SK-N-SH treated with all-trans-retinoic acid at 6 μM for 48 hours (cell line): Measurements from ENCODE around the gene CRABP1.

Source experiments
- ATAC-seq: fragments of 200-7000 bp; cut with Tn5 transposase; 3 replicates; pipeline ENCODE4 v1.9.1; 2020; ENCODE audit warnings: mild to moderate bottlenecking, moderate library complexity
- ARNTL ChIP-seq: fragments of 450-650 bp; formaldehyde crosslinking; IDR thresholded peaks from 2 replicates; pipeline ENCODE4 v1.5.0; 2020; ENCODE audit warnings: low read depth, mild to moderate bottlenecking, moderate library complexity, borderline replicate concordance
- BACH2 ChIP-seq: fragments of 250-450 bp; sonication (Bioruptor Pico); IDR thresholded peaks from 2 replicates; pipeline ENCODE4 v1.9.0; 2021; ENCODE audit warnings: mild to moderate bottlenecking, borderline replicate concordance
- CREB5 ChIP-seq: fragments of 250-450 bp; sonication (Bioruptor Pico); IDR thresholded peaks from 2 replicates; pipeline ENCODE4 v1.5.1; 2020; ENCODE audit warnings: low read depth, mild to moderate bottlenecking, moderate library complexity
- CSDC2 ChIP-seq: fragments of 250-450 bp; sonication (Bioruptor Pico); IDR thresholded peaks from 2 replicates; pipeline ENCODE4 v1.5.0; 2020; ENCODE audit warnings: mild to moderate bottlenecking, moderate library complexity
- ESRRG ChIP-seq: fragments of 250-450 bp; sonication (Bioruptor Pico); IDR thresholded peaks from 2 replicates; pipeline ENCODE4 v1.6.1; 2021; ENCODE audit warnings: mild to moderate bottlenecking
- ISL1 ChIP-seq: fragments of 250-450 bp; sonication (Bioruptor Pico); IDR thresholded peaks from 2 replicates; pipeline ENCODE4 v2.1.2; 2022; ENCODE audit warnings: mild to moderate bottlenecking, moderate library complexity
- OSR1 ChIP-seq: fragments of 250-450 bp; sonication (Bioruptor Pico); IDR thresholded peaks from 2 replicates; pipeline ENCODE4 v1.8.0; 2022; ENCODE audit warnings: moderate library complexity, mild to moderate bottlenecking, inconsistent platforms
- PATZ1 ChIP-seq: fragments of 250-450 bp; sonication (Bioruptor Pico); IDR thresholded peaks from 2 replicates; pipeline ENCODE4 v1.8.0; 2020; ENCODE audit warnings: mild to moderate bottlenecking, moderate library complexity, borderline replicate concordance
- POU6F1 ChIP-seq: fragments of 250-450 bp; sonication (Bioruptor Pico); IDR thresholded peaks from 2 replicates; pipeline ENCODE4 v1.8.0; 2021; ENCODE audit warnings: low read depth, mild to moderate bottlenecking, moderate library complexity, borderline replicate concordance
- SNAI2 ChIP-seq: fragments of 250-450 bp; sonication (Bioruptor Pico); IDR thresholded peaks from 2 replicates; pipeline ENCODE4 v1.5.0; 2020; ENCODE audit warnings: mild to moderate bottlenecking, moderate library complexity
- TCF4 ChIP-seq: fragments of 250-450 bp; sonication (Bioruptor Pico); IDR thresholded peaks from 2 replicates; pipeline ENCODE4 v1.8.0; 2021; ENCODE audit warnings: mild to moderate bottlenecking, moderate library complexity, borderline replicate concordance
- TSHZ2 ChIP-seq: fragments of 250-450 bp; sonication (Bioruptor Pico); IDR thresholded peaks from 2 replicates; pipeline ENCODE4 v1.5.0; 2020; ENCODE audit warnings: mild to moderate bottlenecking, moderate library complexity
- ZC3H10 ChIP-seq: fragments of 250-450 bp; sonication (Bioruptor Pico); IDR thresholded peaks from 2 replicates; pipeline ENCODE4 v1.5.1; 2021; ENCODE audit warnings: mild to moderate bottlenecking, moderate library complexity
- ZFP3 ChIP-seq: fragments of 250-450 bp; sonication (Bioruptor Pico); IDR thresholded peaks from 2 replicates; pipeline ENCODE4 v1.5.0; 2020; ENCODE audit warnings: mild to moderate bottlenecking, moderate library complexity
- ZFP30 ChIP-seq: fragments of 450-650 bp; formaldehyde crosslinking; IDR thresholded peaks from 2 replicates; pipeline ENCODE4 v1.5.0; 2022; ENCODE audit warnings: mild to moderate bottlenecking, moderate library complexity
- ZNF70 ChIP-seq: fragments of 450-650 bp; formaldehyde crosslinking; IDR thresholded peaks from 2 replicates; pipeline ENCODE4 v1.5.0; 2020; ENCODE audit warnings: mild to moderate bottlenecking, moderate library complexity

Gene CRABP1

GRCh38 chr15:78355177-78355576, 15.0 kb downstream of the CRABP1 start:
- no peak for ATAC-seq
- TF ChIP-seq ESRRG (no peak), ZC3H10 (CRISPR knock-in tag) (no peak), CSDC2 (CRISPR knock-in tag) (no peak), ZFP3 (no peak), TSHZ2 (CRISPR knock-in tag) (no peak), SNAI2 (no peak), BACH2 (CRISPR knock-in tag) (no peak), POU6F1 (CRISPR knock-in tag) (no peak)

- peak; percentile 23; the same call in 1 of the 2 replicates for TF ChIP-seq ISL1 (CRISPR knock-in tag)
- TF ChIP-seq PATZ1 (CRISPR knock-in tag) = no peak
- TF ChIP-seq, all 23 proteins: peak for 1
- ATAC-seq = no peak
Observed at GRCh38 chr15:78358102-78358870, 18.1 kb downstream of the CRABP1 start.

- ATAC-seq = no peak
- no peak for TF ChIP-seq ZNF70 (CRISPR knock-in tag)
- no peak for TF ChIP-seq ESRRG
- TF ChIP-seq TCF4 (CRISPR knock-in tag) = no peak
- TF ChIP-seq POU6F1 (CRISPR knock-in tag) = no peak
- TF ChIP-seq OSR1 = no peak
- no peak for TF ChIP-seq SNAI2
- TF ChIP-seq ARNTL (CRISPR knock-in tag) = no peak
- no peak for TF ChIP-seq ZC3H10 (CRISPR knock-in tag)
- no peak for TF ChIP-seq CREB5
- TF ChIP-seq ZFP30 (CRISPR knock-in tag) = no peak
Observed at GRCh38 chr15:78359041-78359808, 19.1 kb downstream of the CRABP1 start.

- peak; percentile 97 for ATAC-seq
- TF ChIP-seq SNAI2 = no peak
- no peak for TF ChIP-seq POU6F1 (CRISPR knock-in tag)
- TF ChIP-seq TCF4 (CRISPR knock-in tag) = peak; percentile 25; the same call in 1 of the 2 replicates
- TF ChIP-seq ZNF70 (CRISPR knock-in tag) = no peak
- TF ChIP-seq TSHZ2 (CRISPR knock-in tag) = no peak
Observed at GRCh38 chr15:78360367-78360801, 20.2 kb downstream of the CRABP1 start.
